Measurements from ENCODE around the gene MRPS6. TPM values are rescaled to one million over a fixed set of nuclear protein-coding genes. Genes with fewer than 3 reads are reported as not detected.

The MRPS6 gene
- total RNA-seq, 2 donors from 2014 or later = 2.3 to 15.8 TPM

DNA sequence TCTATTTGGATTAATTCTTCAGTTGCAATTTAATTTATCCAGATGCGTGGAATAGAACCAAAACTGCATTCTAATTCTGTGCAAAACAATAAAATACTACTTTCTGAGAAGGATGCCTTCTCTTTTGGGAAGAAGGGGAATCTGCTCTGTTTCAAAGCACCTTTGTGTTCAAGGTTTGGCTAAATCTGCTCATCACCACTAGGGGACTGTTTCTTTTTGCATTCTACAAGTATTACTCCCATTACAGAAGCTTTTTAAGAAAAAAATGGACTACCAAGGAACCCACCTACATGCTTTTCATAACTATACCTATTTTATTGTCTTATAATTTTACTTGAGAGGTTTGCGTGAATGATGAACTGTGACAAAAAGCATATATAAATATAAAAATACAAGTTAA, 18.2 kb downstream of the MRPS6 start:
- no peak for DNase-seq
- WGBS, 2 donors = 92% methylated on average over 2 of the region's 2 CpGs
- H3K4me1 ChIP-seq = peaks cover 14% of the 10 kb centered on the region

DNA sequence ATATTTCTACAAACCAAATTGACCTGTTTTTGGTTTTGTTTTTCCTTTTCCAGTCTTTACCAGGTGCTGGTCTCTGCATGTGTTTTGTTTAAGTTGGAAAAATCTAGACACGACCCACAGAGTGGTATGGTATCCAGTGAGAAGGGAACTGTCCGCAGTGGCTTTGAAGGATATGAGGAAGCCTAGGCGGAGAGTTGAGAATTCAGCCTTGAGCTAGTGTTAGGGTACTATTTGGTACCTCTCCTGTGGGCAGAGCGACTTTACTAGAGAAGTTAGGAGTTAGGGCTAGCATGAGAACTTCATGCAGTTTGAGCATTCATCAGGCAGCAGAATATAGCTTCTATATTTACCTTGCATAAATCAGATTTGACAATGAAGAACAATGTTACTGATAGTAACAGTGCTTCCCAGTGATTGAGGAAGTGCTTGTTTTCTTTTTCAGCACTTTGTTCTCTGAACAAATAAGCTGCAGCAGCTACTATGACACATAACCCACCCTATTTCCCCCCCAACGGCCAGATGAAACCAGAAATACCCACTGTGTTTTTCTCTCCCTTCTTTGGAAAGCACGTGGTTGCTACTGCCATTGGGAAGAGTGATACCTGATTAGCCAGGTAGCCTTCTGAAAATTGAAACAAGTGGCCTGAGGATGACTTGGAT, 19.0 kb downstream of the MRPS6 start:
- Histone ChIP-seq H3K27me3 (no peaks in the 10 kb centered on the region), H3K4me1 (peaks cover 14% of the 10 kb centered on the region), H3K36me3 (replicated peaks in 1 of 2; ENCODE audit: insufficient read depth in 1 of 2, low read depth in 2 of 2) (no peaks in the 10 kb centered on the region), H3K27ac (no peak overlapping the region), H3K9me3 (no peaks in the 10 kb centered on the region), H3K4me3 (no peak overlapping the region)
- TF ChIP-seq POLR2A (IDR thresholded peaks at IDR 0.05) = no peak
- TF ChIP-seq, protein P1, sequence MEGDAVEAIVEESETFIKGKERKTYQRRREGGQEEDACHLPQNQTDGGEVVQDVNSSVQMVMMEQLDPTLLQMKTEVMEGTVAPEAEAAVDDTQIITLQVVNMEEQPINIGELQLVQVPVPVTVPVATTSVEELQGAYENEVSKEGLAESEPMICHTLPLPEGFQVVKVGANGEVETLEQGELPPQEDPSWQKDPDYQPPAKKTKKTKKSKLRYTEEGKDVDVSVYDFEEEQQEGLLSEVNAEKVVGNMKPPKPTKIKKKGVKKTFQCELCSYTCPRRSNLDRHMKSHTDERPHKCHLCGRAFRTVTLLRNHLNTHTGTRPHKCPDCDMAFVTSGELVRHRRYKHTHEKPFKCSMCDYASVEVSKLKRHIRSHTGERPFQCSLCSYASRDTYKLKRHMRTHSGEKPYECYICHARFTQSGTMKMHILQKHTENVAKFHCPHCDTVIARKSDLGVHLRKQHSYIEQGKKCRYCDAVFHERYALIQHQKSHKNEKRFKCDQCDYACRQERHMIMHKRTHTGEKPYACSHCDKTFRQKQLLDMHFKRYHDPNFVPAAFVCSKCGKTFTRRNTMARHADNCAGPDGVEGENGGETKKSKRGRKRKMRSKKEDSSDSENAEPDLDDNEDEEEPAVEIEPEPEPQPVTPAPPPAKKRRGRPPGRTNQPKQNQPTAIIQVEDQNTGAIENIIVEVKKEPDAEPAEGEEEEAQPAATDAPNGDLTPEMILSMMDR (IDR thresholded peaks at IDR 0.05) = no peak
- ATAC-seq = no peak
- 59 to 66% methylated on average over 6 of the region's 6 CpGs for WGBS, 2 donors
- intact Hi-C loops (cut with DNase I) = no loop called here
- DNase-seq = no peak

More for the DNA sequence above, 18.2 kb downstream of the MRPS6 start:
- no peak overlapping the region for H3K27ac ChIP-seq
- no peaks in the 10 kb centered on the region for H3K9me3 ChIP-seq
- H3K27me3 ChIP-seq = no peaks in the 10 kb centered on the region
- H3K36me3 ChIP-seq (replicated peaks in 1 of 2; ENCODE audit: insufficient read depth in 1 of 2, low read depth in 2 of 2) = no peaks in the 10 kb centered on the region
- H3K4me3 ChIP-seq = no peak overlapping the region
- intact Hi-C loops (cut with DNase I) = no loop called here
- ATAC-seq = no peak
- TF ChIP-seq POLR2A (IDR thresholded peaks at IDR 0.05) = no peak
- TF ChIP-seq, protein P1 (IDR thresholded peaks at IDR 0.05) = no peak

- DNase-seq (no peak), ATAC-seq (no peak)
- intact Hi-C loops (cut with DNase I) = no loop called here
- TF ChIP-seq, protein P1 (IDR thresholded peaks at IDR 0.05) = no peak
- no peak for TF ChIP-seq POLR2A (IDR thresholded peaks at IDR 0.05)
- no peaks in the 10 kb centered on the region for H3K9me3 ChIP-seq
- H3K27ac ChIP-seq = no peak overlapping the region
- H3K4me1 ChIP-seq = peaks cover 14% of the 10 kb centered on the region
- WGBS, 2 donors = 88 to 91% methylated on average over 3 of the region's 3 CpGs
- no peak overlapping the region for H3K4me3 ChIP-seq
- no peaks in the 10 kb centered on the region for H3K36me3 ChIP-seq (replicated peaks in 1 of 2; ENCODE audit: insufficient read depth in 1 of 2, low read depth in 2 of 2)
- H3K27me3 ChIP-seq = no peaks in the 10 kb centered on the region
Observed at GRCh38 chr21:34093083-34093482, 19.7 kb downstream of the MRPS6 start.

GRCh38 chr21:34094949-34095348, 21.6 kb downstream of the MRPS6 start:
- intact Hi-C loops (cut with DNase I) = no loop called here
- TF ChIP-seq POLR2A (IDR thresholded peaks at IDR 0.05) = no peak
- TF ChIP-seq, protein P1 (IDR thresholded peaks at IDR 0.05) = no peak

GRCh38 chr21:34097442-34097841, 24.1 kb downstream of the MRPS6 start:
- intact Hi-C loops (cut with DNase I) = no loop called here
- peaks cover under 1% of the 10 kb centered on the region for H3K4me1 ChIP-seq
- H3K27ac ChIP-seq = no peak overlapping the region
- H3K27me3 ChIP-seq = no peaks in the 10 kb centered on the region
- H3K9me3 ChIP-seq = no peaks in the 10 kb centered on the region
- no peak overlapping the region for H3K4me3 ChIP-seq
- ATAC-seq = no peak
- DNase-seq = no peak
- H3K36me3 ChIP-seq (replicated peaks in 1 of 2; ENCODE audit: insufficient read depth in 1 of 2, low read depth in 2 of 2) = no peaks in the 10 kb centered on the region
- no peak for TF ChIP-seq POLR2A (IDR thresholded peaks at IDR 0.05)
- TF ChIP-seq, protein P1 (IDR thresholded peaks at IDR 0.05) = no peak
- WGBS, 2 donors = 84 to 88% methylated on average over 2 of the region's 2 CpGs

More at GRCh38 chr21:34094949-34095348, 21.6 kb downstream of the MRPS6 start:
- no peak for ATAC-seq
- Histone ChIP-seq H3K9me3 (no peaks in the 10 kb centered on the region), H3K27me3 (no peaks in the 10 kb centered on the region), H3K4me3 (no peak overlapping the region), H3K27ac (no peak overlapping the region), H3K4me1 (peaks cover 2% of the 10 kb centered on the region), H3K36me3 (replicated peaks in 1 of 2; ENCODE audit: insufficient read depth in 1 of 2, low read depth in 2 of 2) (no peaks in the 10 kb centered on the region)
- no peak for DNase-seq
- WGBS, 2 donors = 77 to 78% methylated on average over 7 of the region's 7 CpGs
